Fibroblast of skin of right biceps (primary cell): ENCODE results near the gene C17orf75.
A peak's percentile ranks its signal among the peaks of the same experiment; 100 is the strongest.
"Not testable (repeated sequence)": the region's sequence is repeated elsewhere in the genome, so short reads cannot be mapped to it uniquely, and the experiment has no call there.

Experiments
- DNase-seq: peaks from one replicate; pipeline ENCODE4 v3.0.0-alpha.2; 2013

The C17orf75 gene

DNA sequence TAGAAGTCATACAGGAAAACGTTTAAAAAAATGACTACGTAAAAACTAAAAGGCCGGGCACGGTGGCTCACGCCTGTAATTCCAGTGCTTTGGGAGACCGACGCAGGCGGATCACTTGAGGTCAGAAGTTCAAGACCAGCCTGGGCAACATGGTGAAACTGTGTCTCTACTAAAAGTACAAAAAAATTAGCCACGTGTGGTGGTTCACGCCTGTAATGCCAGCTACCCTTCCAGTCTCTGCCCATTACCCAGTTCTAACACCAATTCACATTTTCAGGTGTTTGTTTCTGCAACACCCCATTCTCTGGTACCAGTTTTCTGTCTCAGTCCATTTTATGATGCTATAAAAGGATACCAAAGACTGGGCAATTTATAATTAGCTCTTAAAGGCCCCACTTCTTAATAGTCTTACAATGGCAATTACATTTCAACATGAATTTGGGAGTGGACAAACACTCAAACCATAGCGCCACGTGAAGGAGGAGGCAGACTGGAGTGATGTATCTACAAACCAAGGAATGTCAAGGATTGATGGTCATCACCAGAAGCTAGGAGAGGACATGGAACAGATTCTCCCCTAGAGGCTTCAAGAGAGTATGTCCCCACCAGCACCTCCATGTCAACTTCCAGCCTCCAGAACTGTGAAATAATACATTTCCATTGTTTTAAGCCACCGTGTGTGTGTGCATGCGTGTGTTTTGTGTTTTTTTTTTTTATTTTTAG lies 791 bp upstream of the C17orf75 start:
- no peak for DNase-seq

DNA sequence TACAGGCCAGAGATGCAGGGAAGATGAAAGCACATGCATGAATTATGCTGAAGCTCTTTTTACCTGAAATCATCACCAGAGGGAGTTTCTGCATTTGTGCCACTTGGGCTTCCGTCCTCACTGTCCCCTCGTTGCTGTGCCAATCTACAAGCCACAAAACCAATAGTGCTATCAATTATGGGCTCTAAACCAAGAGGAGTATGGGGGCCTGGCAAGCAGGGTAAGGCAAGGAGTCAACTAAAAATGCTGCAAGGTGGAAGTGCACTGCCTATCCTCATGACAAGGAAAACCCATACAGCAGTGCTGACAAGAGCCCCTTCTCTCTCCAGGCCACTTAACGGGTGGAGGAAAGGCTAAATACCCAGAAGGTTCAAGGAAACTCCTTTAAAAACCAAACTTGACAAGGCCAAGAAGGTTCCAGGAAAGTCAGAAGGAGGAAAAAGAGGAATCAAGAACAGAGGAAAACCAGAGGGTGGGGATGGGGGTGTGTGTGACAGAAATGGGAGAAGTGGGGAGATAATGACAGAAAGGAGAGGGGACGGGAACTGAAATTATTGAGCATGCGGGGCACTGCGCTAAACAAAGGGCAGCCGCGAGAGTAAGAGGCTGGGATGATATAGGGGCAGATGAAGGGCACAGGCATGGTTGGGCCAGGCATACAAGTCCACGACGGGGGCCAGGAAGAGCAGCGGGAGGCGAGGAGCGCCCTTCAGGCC lies 674 bp downstream of the C17orf75 start:
- DNase-seq = peak; percentile 39

DNA sequence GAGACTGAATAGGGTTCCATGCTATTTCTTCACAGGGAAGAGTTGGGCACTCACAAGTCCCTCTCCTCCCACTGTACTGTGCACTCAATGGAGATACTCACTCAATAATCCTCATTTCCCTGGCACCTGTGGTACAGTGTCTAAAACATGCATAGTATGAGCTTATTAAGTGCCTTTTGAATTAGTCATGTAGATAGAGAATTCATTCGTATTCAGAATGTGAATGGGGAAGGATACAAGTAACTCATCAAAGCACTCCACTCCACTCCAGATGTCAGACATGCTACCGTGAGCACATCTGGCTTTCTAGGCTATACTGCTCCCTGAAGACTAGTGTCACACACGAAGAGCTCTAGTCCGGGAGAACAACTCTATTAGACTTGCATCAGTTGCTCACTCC lies 6.3 kb downstream of the C17orf75 start:
- peak; percentile 78 for DNase-seq

DNA sequence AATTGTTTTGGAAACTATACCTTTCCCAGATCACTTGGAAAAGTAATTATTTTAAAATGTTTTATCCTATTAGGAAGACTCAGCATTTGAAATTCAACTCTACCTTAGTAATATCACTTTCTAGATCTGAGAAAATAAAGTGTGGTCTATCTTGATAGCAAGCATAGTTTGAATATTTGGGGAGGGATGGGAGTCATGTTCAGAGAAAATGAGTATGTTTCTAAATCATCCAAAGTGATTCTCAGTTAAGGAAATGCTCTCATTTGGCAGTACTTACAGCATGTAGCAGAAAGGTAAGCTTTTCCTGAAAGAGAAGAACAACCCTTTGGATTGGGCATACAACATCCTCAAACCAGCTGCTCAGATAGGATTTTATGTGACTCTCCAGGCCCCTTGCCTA lies 6.9 kb downstream of the C17orf75 start:
- no peak for DNase-seq

DNA sequence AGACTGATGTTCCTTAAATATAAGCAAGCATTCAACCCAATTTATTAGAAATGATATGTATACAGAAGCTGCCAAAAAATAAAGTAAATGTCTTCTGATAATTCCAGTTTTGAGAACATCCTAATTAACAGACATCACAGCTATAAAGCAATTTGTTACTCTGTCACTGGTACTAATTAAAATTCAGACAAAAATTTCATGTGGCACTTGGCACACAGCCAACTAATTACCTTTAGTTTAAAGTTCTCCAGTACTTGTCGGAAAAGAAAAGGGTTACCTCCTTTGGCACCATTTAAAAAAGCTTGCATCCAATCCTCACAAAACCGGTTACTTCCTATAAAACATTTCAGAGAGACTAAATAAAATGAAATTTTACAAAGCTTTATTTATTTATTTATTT lies 8.8 kb downstream of the C17orf75 start:
- no peak for DNase-seq

DNA sequence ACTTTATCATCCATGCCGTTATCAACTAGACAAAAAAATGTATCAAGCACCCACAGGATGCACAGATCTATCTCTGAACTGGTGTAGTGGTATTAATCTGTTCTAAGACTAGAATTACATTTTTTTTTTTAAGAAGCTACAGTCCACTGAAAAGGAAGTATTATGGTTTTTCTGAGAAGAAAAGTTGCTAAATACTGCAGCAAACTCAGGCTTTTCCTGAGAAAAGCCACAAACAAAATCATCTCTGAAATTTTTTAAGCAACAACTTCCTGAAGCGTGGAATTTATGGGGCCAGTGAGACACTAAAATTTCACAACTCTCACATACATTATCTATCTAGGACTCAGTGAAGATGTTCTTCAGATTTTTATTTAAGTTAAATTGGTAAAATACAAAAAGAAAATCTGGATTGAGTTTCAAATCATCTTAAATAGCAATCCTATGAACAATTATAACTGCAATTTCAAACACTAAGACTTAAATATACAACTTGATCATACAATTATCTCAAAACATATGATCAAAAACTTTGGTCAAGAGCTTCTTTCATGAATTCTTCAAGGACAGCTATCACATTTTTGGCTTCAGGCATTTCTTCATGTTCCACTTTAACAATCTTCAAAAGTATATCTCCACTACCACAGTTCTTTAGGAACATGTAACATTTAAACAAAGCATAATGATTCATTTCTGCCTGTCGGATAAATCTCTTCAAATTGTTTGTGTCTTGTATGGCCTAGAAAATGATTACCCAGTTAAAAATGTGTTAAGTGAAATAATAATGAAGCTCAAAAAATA lies 10.5 kb downstream of the C17orf75 start:
- DNase-seq = no peak

DNA sequence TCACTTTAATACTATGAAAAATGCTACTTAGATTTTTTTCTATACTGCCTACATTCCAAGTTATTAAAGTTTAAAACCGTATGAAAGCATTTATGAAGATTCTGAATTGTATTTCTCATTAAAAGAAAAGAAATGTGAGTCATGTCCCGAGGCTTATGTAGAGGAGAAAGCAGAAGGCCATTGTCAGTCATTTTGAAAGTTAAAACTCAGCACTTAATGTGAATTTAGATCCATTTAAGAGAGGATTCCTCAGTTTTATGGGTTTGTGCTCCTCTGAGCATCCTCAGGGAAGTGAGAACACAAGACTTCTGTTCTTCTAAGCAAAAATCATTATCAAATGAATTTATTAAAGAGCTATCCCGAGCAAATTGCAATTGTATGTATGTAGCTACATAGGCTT lies 11.8 kb downstream of the C17orf75 start:
- no peak for DNase-seq

DNA sequence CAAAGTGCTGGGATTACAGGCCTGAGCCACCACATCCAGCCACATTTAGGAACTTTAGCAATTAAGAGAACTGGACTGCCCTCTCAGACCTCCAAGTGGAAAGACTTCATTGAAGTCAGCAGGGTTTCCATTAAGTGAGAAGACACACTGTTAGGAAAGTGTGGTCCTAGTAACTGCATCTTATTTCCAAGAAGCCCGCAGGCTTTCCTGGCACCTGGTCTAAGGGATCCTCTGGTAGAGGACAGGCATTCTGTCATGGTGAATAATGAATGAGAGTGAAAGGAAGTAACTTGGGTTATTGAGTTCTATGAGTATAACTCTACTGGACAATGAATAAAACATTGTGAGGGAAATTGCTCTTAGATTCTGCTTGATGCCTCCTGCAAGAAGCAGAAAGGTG lies 14.1 kb downstream of the C17orf75 start:
- no peak for DNase-seq

DNA sequence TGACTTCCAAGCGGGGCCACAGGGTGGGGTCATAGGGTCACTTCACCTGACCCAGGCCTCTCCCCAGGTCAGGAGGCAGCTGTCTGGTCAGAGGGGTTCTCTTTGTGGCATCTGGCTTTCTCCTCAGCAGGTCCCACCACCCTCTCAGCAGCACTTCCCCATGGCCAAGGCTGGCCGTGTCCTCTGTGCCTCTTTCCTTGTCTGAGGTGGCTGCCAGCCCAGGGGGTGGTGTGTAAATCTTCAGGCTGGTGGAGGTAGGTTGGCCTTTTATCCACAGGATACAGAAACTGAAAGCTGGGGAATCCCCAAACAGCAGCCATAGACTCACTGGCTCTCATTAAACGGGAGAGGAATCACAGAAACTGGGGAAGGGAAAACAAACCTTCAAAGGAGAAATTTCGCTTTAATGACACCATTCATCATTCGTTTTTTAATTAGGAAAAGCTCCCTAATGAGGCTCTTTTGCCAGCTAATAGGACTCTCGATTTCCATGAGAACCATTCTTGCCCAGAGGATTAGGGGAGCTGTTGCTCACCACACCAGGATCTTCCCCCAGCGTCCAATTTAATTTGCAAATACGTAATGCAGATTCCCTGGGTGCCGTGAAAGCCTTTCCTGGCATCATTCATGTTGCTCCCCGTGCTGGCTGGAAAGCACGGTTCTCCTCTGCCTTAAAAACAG lies 18.0 kb downstream of the C17orf75 start:
- no peak for DNase-seq

DNA sequence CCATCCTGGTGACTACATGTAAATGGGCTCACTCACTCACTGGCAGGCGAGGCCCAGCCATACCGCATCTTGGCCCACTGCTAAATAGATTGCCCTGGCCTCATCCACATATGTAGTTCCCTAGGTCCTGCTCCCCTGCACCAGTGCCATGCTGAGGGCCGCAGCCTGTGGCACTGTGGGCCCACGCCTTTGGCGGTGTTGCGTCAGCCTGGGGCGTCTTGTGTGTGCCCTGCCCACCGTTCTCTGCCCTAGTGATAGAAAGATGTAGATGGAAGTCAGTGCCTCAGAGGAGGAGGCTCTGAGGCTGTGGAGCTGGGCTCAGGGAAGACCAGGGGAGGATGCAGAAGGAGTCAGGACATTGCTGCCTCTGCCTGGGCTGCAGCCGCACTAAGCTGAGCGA lies 18.9 kb downstream of the C17orf75 start:
- no peak for DNase-seq

DNA sequence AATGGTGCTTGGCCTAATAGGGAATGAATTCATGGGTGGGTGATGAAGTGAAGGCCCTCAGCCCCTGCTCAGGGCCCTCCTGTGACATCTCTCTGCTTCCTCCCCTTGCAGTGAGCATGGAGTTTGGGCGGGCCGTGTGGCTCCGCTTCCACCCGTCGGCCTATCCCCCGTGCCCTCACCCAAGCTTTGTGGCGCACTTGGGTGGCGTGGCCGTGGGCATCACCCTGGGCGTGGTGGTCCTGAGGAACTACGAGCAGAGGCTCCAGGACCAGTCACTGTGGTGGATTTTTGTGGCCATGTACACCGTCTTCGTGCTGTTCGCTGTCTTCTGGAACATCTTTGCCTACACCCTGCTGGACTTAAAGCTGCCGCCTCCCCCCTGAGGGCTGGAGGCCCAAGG lies 21.1 kb downstream of the C17orf75 start:
- no peak for DNase-seq

DNA sequence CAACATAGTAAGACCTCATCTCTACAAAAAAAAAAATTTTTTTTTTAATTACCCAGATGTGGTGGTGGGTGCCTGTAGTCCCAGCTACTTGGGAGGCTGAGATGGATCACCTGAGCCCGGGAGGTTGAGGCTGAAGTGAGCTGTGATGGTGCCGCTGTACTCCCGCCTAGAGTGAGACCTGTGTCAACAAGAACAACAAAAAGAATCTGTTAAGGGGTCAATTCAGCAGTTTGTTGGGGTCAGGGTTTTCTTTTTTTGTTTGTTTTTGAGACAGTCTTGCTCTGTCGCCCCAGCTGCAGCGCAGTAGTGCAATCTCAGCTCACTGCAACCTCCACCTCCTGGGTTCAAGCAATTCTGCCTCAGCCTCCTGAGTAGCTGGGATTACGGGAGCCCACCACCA lies 21.9 kb downstream of the C17orf75 start:
- DNase-seq = not testable (repeated sequence)

DNA sequence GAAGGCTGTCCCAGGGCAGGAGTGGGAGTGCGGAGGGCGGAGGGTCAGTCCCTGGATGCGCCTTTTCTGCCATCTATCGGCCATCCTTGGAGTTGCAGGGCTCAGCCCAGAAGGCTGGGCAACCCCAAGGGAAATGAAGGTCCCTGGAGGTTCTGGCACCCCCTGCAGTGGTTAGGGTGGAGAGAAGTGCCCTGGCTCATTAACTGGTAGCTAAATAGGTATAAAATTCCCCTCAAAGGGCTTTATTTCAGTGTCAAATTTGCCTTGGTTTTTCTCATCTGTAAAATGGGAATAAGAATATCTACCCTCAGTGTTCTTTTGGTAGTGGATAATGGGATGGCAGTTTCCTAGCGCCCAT lies 22.4 kb downstream of the C17orf75 start:
- DNase-seq = peak; percentile 53

DNA sequence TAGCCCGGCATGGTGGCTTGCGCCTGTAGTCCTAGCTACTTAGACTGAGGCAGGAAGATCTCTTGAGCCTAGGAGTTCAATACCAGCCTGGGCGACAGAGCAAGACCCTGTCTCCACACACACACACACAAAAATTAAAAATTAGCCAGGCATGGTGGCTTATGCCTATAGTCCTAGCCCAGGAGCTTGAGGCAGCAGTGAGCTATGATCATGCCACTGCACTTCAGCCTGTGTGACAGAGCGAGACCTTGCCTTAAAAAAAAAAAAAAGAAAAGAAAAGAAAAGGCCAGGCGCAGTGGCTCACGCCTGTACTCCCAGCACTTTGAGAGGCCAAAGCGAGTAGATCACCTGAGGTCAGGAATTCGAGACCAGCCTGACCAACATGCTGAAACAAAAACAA lies 23.9 kb downstream of the C17orf75 start:
- DNase-seq = no peak

DNA sequence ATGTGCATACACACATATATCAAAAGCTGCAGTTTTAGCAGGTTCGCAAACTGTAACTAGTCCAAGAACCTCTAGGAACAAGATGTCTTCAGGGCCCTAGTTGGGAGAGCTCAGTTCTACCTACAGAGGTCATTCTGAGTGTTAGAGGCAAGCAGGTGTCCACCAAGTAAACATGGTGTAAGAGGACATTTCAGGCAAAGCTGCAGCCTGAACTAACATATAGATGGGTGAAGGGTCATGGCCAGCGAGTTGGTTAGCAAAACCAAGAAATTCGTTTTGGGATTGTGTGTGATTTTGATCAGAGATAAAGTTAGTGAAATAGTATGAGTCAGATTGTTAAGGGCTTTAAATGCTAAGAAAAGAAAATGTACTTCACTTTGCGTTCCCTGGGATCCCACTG lies 24.6 kb downstream of the C17orf75 start:
- no peak for DNase-seq

DNA sequence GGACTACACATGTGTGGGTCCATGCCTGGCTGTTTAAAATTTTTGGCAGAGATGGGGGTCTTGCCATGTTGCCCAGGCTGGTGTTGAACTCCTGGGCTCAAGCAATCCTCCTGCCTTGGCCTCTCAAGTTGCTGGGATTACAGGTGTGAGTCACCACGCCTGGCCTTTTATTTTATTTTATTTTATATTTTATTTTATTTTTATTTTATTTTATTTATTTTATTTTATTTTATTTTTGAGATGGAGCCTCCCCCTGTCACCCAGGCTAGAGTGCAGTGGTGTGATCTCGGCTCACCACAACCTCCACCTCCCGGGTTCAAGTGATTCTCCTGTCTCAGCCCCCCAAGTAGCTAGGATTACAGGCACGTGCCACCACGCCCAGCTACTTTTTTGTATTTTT lies 25.3 kb downstream of the C17orf75 start:
- not testable (repeated sequence) for DNase-seq

DNA sequence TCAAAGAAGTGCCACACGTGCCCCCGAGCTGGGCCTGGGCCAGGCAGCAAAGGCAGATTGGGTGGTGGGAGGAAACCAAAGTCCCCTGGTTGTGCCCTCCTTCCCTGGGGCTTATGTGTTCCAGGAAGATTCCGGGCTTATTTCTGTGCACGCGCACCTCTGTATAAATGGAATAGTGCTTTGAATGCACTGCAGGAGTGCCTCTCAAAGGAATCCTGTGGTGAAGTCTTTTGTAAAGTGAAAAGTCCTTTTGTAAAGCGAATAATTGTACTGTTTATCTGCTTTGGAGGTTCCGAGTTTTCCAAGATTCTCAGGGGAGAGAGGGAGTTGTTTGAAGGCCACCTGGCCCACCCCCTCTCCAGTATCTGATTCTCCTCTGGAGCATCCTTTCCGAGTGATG lies 26.8 kb downstream of the C17orf75 start:
- DNase-seq = no peak

DNA sequence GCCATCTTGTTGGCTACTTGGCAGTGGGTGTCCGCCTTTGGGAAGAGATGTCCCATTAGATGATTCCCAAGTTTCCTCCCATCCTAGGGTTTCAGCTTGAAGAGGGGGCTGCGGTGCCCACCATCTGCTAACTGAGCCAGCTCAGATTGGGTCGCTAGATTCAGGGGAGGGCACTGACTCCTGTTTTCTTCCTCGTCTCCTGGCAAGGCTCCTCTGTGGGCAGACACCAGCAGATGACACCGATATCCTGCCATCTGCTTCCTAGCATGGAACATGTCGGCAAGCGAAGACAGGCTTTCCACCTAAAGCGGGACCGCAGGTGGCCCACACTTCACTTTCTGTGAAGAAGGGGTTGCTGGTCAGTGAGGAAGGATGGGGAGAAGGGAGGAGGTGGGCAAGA lies 27.3 kb downstream of the C17orf75 start:
- DNase-seq = no peak

DNA sequence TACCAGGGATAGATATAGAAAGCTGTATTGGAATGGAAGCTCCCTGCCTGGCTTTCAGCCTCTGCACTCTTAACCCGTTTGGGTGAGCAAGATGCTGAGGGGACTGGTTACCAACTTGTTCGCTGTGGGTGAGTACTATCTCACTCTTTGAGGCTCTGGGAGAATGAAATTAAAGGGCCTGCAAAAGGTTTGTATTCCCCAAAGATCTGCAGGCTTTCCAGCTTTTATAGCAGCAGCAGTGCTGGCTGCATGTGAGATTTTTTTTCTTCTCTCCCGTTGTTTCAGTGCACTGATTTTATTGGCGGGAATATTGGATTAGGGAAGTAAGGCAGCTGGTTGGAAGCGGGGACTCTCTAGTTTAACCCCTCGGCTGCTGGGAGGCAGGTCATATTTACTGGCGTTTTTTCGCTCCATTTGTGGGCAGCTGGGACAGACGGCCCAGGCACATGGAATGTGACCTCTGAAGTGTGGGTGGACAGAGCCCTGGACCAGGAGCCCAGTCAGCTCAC lies 30.9 kb downstream of the C17orf75 start:
- no peak for DNase-seq

DNA sequence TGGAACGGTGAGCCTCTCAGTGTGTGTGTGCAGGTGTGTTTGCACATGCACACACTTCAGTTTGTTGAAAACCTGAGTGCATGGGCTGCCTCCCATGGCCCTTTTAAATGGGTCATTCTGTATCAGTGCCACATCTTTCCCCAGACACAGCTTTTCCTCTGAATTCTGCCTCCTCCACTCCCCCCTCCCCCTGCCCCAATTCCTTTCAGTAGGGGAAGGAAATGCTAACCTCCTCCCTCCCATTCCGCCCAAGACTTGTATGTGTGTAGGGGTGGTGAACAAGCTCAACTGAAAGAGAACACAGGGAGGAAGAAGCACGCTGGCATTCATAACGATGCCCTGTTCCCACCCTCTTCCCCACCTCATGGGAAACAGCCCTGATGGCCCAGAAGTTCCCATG lies 34.3 kb downstream of the C17orf75 start:
- DNase-seq = no peak

DNA sequence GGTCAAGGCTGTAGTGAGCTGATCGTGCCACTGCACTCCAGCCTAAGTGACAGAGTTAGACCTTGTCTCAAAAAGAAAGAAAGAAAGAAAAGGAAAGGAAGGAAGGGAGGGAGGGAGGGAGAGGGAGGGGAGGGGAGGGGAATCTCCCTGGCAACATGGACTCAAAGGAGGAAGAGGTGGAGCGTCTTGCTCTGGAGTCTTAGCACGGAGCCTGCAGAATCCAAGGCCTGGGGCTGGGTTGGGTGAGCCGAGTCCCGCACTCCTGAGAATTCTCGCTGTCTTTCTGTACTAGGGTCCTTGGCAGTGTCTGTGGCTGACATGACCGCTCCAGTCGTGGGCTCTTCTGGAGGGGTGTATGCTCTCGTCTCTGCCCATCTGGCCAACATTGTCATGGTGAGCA lies 36.9 kb downstream of the C17orf75 start:
- DNase-seq = no peak

DNA sequence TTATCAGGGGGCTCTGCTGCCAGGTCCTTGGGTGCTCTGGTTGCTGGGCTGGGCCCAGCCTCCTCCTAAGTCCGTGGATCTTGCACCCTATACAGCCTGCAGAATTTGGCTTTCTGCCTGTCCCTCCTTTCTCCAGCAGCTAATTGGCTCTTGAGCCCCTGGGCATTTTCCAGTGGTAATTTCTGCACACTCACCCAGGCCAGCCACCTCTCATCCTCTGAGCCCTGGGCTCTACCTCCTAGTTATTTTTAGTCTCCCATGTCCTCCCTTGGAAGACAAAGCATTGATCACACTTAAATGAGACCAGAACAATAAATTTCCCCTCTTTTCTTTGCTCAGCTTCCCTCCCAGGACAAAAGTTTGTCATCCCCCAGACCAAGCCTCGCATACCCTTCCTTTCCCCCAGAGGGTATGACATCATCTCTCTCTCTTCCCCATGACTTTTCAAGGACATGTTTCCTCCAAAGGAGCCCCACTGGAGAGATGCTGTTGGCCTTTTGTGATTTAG lies 38.1 kb downstream of the C17orf75 start:
- DNase-seq = no peak
